ENCODE measurements around the gene ZSCAN5C.
"Not testable (repeated sequence)": the region's sequence is repeated elsewhere in the genome, so short reads cannot be mapped to it uniquely, and the experiment has no call there.

The ZSCAN5C gene

GRCh38 chr19:56201973-56202372, at the start of gene ZSCAN5C:
Gene ZSCAN5C, plus strand, starts transcription at chr19:56202273. Its CDS starts 3,641 bp downstream, at chr19:56205914.
- DNase-seq (ENCODE audit: low read depth), result no peak

DNA sequence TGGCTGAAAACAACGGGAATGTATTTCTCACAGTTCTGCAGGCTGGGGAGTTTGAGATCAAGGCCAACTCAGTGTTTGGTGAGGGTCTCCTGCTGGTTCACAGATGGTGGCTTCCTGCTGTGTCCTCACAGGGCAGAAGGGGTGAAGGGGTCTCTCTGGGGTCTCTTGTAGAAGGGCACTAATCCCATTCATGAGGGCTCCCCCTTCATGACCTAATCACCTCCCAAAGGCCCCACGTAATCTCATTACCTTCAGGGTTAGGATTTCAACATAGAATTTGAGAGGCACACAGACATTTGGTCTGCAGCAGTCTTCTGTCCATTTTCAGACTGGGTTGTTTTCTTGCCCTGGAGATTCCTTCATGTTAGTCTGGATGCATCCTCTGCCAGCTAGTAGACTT, 49.4 kb upstream of the ZSCAN5C start:
- DNase-seq (ENCODE audit: low read depth), result no peak

GRCh38 chr19:56153507-56153906, 48.6 kb upstream of the ZSCAN5C start:
- no peak for DNase-seq (ENCODE audit: low read depth)

- no peak for DNase-seq (ENCODE audit: low read depth)
These were observed 46.9 kb upstream of the ZSCAN5C start for GRCh38 chr19:56155124-56155687.

- no peak for DNase-seq (ENCODE audit: low read depth)
These were observed 45.3 kb upstream of the ZSCAN5C start for GRCh38 chr19:56156768-56157167.

DNA sequence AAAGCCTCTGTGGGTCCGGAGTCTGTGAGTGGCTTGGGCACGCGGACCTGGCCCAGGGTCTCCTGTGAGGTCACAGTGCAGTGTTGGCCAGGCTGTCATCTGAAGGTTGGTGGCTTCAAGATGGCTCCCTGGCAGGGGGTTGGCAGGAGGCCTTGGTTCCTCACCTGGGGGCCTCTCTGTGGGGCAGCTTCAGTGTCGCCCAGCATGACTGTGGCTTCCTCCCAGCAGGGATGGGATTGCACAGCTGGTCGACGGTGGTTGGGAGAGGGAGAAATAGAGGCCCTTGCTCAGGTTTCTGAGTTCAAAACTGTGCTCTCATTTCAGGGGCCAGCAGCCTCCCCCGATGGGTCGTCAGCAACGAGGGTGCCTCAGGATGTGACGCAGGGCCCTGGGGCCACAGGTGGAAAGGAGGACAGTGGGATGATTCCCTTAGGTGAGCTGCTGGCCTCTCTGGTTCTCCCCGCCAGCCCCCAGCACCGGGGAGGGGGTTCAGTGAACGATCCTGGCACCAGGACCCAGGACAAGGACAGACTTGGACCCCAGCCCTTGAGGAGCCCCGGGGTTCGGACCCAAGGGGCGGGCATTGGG, 43.8 kb upstream of the ZSCAN5C start:
- DNase-seq (ENCODE audit: low read depth), result no peak

DNA sequence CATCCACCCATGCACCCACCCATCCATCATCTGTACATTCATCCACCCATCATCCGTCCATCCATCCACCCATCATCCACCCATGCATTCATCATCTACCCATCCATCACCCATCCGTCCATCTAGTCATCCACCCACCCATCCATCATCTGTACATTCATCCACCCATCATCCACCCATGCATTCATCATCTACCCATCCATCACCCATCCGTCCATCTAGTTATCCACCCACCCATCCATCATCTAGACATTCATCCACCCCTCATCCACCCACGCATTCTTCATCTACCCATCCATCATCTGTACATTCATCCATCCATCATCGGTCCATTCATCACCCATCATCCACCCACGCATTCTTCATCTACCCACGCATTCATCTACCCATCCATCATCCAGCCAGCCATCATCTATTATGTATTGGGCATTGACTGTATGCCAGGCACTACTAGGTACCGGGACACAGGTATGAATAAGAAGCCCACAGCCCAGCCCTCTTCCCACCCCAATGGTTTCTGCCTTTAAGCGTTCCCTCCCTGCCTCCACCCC, 43.0 kb upstream of the ZSCAN5C start:
- no peak for DNase-seq (ENCODE audit: low read depth)

DNA sequence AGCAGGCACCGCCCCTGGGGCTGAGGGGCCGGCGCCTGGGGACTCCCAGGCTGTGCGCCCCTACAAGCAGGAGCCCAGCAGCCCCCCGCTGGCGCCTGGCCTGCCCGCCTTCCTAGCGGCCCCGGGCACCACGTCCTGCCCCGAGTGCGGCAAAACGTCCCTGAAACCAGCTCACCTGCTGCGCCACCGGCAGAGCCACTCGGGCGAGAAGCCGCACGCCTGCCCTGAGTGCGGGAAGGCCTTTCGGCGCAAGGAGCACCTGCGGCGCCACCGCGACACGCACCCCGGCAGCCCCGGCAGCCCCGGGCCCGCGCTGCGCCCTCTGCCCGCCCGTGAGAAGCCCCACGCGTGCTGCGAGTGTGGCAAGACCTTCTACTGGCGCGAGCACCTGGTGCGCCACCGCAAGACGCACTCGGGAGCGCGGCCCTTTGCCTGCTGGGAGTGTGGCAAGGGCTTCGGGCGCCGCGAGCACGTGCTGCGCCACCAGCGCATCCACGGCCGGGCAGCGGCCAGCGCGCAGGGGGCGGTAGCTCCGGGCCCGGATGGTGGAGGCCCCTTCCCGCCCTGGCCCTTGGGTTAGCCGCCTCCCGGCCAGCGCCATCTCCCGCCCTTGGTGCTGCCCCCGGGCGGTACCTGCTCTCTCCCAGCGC, 42.3 kb upstream of the ZSCAN5C start:
- DNase-seq (ENCODE audit: low read depth), result no peak

DNA sequence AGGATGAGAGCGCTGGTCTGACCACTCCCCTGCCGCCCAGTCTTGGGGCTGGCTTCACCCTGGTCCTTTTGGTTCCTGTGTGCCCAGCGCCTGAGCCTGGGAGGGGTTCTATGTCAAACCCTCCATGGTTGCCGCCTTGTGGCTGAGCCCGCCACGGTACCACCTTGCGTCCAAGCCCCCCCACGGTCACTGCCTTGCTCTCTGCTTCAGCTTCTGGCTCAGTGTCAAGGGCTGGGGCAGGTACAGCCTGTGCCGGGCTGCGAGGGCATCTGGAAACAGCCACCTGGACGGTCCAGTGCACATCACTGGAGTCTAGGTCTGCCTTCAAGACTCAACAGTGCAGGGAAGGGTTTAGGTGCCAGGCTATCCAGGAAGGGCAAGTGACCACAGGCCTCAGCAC, 40.5 kb upstream of the ZSCAN5C start:
- DNase-seq (ENCODE audit: low read depth), result no peak

GRCh38 chr19:56162258-56162657, 39.8 kb upstream of the ZSCAN5C start:
- no peak for DNase-seq (ENCODE audit: low read depth)

GRCh38 chr19:56163097-56163496, 39.0 kb upstream of the ZSCAN5C start:
- DNase-seq (ENCODE audit: low read depth), result no peak

- no peak for DNase-seq (ENCODE audit: low read depth)
These were observed 35.0 kb upstream of the ZSCAN5C start for GRCh38 chr19:56167064-56167578.

DNA sequence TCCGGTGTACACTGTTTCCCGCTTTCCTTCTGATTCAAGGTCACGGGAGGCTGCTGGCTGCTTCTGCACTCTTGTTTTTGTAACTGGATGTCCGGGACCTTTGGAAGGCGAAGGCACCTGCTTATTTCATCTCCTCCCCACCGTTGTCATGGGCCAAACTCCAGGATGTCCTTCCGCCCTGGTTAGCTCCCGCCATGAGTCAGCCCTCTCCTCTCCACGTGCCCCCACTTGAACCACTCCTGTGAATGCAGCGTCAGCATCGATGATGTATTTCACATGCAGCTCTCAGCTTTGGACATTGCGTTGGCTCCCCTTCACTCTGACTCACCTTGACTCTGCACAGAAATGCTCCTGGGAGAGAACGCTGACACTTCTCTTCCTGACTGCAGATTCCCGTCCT, 31.8 kb upstream of the ZSCAN5C start:
- no peak for DNase-seq (ENCODE audit: low read depth)

- no peak for DNase-seq (ENCODE audit: low read depth)
These were observed 28.0 kb upstream of the ZSCAN5C start for GRCh38 chr19:56174086-56174485.

DNA sequence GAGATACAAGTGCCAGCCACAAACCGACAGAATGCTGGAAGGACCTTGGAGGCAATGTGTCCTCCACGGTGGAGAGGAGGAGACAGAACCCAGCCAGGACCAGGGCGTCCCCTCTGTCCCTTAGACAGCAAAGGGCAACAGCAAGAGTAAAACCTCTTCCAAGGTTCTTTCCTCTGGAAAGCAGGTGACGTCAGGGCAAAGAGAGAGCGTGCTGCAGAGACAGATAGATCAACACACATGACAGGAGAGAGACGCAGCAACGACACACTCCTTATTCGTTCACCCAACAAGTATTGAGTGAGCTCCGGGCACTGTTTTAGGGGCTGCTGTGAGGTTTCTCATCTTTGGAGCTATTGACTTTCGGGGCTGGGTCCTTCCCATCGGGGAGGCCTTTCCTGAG, 27.5 kb upstream of the ZSCAN5C start:
- no peak for DNase-seq (ENCODE audit: low read depth)

DNA sequence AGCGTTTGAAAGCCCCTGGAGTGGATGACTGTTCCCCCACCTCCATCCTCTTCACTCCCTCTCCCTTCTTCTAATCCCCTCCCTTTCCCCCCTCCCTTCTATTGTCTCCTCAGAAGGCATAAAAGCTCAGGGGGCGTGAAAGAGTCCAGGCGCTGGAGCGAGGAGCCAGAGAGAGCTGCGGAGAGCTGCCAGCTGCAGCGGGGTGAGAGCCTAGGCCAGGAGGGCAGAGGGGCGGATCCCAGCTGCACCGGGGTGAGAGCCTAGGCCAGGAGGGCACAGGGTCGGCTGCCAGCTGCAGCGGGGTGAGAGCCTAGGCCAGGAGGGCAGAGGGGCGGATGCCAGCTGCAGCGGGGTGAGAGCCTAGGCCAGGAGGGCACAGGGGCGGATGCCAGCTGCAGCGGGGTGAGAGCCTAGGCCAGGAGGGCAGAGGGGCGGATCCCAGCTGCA, 26.2 kb upstream of the ZSCAN5C start, which contains the start of gene GALP:
TSS of gene GALP (plus strand) at position 148 of the 447 bp plus-strand sequence. CDS start 1,101 bp downstream, outside the sequence.
- not testable (repeated sequence) for DNase-seq (ENCODE audit: low read depth)

- DNase-seq (ENCODE audit: low read depth), result not testable (repeated sequence)
These were observed 25.8 kb upstream of the ZSCAN5C start for GRCh38 chr19:56176310-56176709.

DNA sequence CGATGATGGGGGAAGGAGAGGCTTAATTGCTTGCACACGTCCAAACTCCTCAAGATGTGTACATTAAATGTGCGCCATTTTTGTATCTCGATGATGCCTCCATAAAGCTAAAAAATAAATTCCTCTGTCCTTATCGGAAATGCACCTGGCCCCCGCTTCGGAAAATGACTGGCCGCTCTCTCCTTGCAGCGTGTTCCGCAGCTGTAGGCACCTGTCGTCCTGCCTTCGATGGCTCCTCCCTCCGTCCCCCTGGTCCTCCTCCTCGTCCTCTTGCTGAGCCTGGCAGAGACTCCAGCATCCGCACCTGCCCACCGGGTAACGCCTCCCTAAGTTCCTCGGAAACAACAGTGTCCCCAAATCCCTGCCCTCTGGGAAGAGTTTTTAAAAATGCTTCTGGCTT, 25.2 kb upstream of the ZSCAN5C start:
- DNase-seq (ENCODE audit: low read depth), result no peak

DNA sequence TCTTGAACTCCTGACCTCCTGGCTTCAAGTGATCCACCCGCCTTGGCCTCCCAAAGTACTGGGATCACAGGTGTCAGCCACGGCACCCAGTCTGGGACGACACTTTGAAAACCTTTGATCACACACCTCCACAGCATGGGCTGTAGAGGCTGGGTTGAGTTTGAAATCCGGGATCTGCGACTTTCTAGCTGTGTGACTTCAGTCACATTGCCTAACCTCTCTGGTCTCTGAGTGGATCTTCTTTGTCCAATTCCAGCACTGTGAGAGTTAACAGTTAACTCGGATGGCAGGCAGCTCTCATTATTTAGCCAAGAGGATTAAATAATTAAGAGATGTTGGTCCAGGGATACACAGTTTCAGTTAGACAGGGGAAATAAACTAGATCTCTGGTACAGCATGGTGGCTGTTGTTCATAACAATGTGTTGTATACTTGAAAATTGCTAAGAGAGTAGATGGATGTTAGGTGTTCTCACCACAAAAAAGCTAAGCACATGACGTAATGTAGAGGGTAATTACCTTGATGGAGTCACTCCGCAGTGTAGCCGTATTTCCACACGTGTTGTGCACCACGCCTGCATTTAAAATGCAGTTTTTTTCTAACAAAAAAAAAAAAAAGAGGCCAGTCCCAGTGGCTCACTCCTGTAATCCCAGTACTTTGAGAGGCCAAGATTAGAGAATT, 24.4 kb upstream of the ZSCAN5C start:
- no peak for DNase-seq (ENCODE audit: low read depth)

DNA sequence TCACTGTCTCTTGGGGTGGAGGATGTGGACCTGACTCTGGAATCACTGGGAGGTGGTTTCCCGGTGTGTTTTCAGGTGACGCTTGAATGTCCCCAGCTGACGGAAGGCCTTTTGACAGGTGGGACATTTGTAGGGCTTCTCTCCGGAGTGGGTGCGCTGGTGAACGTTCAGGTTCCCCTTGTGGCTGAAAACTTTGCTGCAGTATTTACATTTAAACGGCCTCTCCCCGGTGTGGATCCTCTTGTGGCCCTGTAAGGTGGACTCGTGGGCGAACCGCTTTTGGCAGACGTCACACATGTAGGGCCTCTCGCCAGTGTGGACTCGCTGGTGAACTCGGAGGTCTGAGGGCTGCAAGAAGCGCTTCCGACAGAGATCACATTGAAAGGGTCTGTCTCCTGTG, 12.3 kb upstream of the ZSCAN5C start:
- DNase-seq (ENCODE audit: low read depth), result no peak

GRCh38 chr19:56191115-56191514, 11.0 kb upstream of the ZSCAN5C start:
- DNase-seq (ENCODE audit: low read depth), result no peak

- no peak for DNase-seq (ENCODE audit: low read depth)
These were observed 10.4 kb upstream of the ZSCAN5C start for GRCh38 chr19:56191711-56192110.
